ENCODE measurements around the gene DAB2IP.

- no peak for TF ChIP-seq EZH2phosphoT487 (IDR thresholded peaks at IDR 0.05; ENCODE audit: borderline replicate concordance, low read length)
- TF ChIP-seq, protein P1, sequence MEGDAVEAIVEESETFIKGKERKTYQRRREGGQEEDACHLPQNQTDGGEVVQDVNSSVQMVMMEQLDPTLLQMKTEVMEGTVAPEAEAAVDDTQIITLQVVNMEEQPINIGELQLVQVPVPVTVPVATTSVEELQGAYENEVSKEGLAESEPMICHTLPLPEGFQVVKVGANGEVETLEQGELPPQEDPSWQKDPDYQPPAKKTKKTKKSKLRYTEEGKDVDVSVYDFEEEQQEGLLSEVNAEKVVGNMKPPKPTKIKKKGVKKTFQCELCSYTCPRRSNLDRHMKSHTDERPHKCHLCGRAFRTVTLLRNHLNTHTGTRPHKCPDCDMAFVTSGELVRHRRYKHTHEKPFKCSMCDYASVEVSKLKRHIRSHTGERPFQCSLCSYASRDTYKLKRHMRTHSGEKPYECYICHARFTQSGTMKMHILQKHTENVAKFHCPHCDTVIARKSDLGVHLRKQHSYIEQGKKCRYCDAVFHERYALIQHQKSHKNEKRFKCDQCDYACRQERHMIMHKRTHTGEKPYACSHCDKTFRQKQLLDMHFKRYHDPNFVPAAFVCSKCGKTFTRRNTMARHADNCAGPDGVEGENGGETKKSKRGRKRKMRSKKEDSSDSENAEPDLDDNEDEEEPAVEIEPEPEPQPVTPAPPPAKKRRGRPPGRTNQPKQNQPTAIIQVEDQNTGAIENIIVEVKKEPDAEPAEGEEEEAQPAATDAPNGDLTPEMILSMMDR (IDR thresholded peaks at IDR 0.05; ENCODE audit: low read depth, low read length, poor library complexity, severe bottlenecking), result no peak
These were observed 1.0 kb upstream of the DAB2IP start for GRCh38 chr9:121650217-121651007.
